H54 (cell line): Measurements from ENCODE around the gene PTGFR.

Experiments used
- DNase-seq: peaks from one replicate; pipeline ENCODE4 v3.0.0; 2011; ENCODE audit warnings: low spot score, mixed read lengths; ENCODE audit not compliant: insufficient read length
- FAIRE-seq: peaks from 3 replicates; lab custom pipeline; 2011; peaks lifted over from hg19 to GRCh38; lab: Jason Lieb, UNC
- POLR2A ChIP-seq: IDR thresholded peaks from 2 replicates; pipeline ENCODE4 v1.6.1; 2011; ENCODE audit warnings: low read depth, mild to moderate bottlenecking, low read length

PTGFR gene

GRCh38 chr1:78492386-78492950 lies 1.7 kb downstream of the PTGFR start:
- no peak for DNase-seq
- FAIRE-seq: peak; percentile 92
- TF ChIP-seq POLR2A: no peak

- DNase-seq (no peak), FAIRE-seq (no peak)
- TF ChIP-seq POLR2A: no peak
These were observed 2.7 kb downstream of the PTGFR start for GRCh38 chr1:78493451-78493850.

- TF ChIP-seq POLR2A: no peak
- no peak for DNase-seq
- FAIRE-seq: peak; percentile 41
These were observed 6.4 kb downstream of the PTGFR start for GRCh38 chr1:78497201-78497600.

- no peak for TF ChIP-seq POLR2A
- FAIRE-seq: no peak
- DNase-seq: no peak
These were observed 9.8 kb downstream of the PTGFR start for GRCh38 chr1:78500529-78500928.

- no peak for TF ChIP-seq POLR2A
- DNase-seq (no peak), FAIRE-seq (no peak)
These were observed 10.4 kb downstream of the PTGFR start for GRCh38 chr1:78501203-78501602.

- FAIRE-seq: no peak
- TF ChIP-seq POLR2A: no peak
- DNase-seq: no peak
These were observed 20.6 kb downstream of the PTGFR start for GRCh38 chr1:78511334-78511733.

- FAIRE-seq: no peak
- DNase-seq: no peak
- no peak for TF ChIP-seq POLR2A
These were observed 25.9 kb downstream of the PTGFR start for GRCh38 chr1:78516716-78517115.

- FAIRE-seq (peak; percentile 20), DNase-seq (no peak)
- no peak for TF ChIP-seq POLR2A
These were observed 28.7 kb downstream of the PTGFR start for GRCh38 chr1:78519446-78519845.

- TF ChIP-seq POLR2A: no peak
- FAIRE-seq: no peak
- no peak for DNase-seq
These were observed 29.4 kb downstream of the PTGFR start for GRCh38 chr1:78520216-78520615.

GRCh38 chr1:78520843-78521242 lies 30.1 kb downstream of the PTGFR start:
- FAIRE-seq (no peak), DNase-seq (no peak)
- TF ChIP-seq POLR2A: no peak

GRCh38 chr1:78522136-78522535 lies 31.4 kb downstream of the PTGFR start:
- no peak for TF ChIP-seq POLR2A
- FAIRE-seq: no peak
- DNase-seq: no peak

- TF ChIP-seq POLR2A: no peak
- no peak for DNase-seq
- FAIRE-seq: peak; percentile 81
These were observed 35.7 kb downstream of the PTGFR start for GRCh38 chr1:78526496-78526895.

GRCh38 chr1:78527706-78528105 lies 36.9 kb downstream of the PTGFR start:
- no peak for TF ChIP-seq POLR2A
- DNase-seq (no peak), FAIRE-seq (peak; percentile 80)

- no peak for TF ChIP-seq POLR2A
- FAIRE-seq (peak; percentile 43), DNase-seq (no peak)
These were observed 42.8 kb downstream of the PTGFR start for GRCh38 chr1:78533527-78533926.

GRCh38 chr1:78535286-78535685 lies 44.5 kb downstream of the PTGFR start:
- FAIRE-seq (peak; percentile 41), DNase-seq (no peak)
- TF ChIP-seq POLR2A: no peak
